Measurements from ENCODE around the gene PHOX2B.

DNA sequence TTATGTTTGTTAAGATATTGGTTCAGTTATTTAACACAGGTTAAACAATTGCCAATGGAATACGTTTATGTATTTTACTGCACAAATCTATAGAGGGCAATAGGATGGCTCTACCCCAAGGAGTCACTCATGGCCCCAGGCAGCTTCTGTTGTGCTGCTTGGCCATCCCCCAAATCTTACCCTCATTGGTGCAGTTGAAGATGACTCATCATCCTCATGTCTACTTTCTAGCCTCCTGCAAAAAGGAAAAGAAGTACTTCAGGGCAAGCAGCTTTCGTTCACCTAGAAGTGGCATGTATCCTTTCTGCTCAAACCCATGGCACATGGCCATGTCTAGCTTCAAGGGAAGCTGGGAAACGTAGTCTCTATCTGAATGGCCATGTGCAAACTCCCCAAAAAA lies 14.2 kb downstream of the PHOX2B start:
- TF ChIP-seq, protein P1, sequence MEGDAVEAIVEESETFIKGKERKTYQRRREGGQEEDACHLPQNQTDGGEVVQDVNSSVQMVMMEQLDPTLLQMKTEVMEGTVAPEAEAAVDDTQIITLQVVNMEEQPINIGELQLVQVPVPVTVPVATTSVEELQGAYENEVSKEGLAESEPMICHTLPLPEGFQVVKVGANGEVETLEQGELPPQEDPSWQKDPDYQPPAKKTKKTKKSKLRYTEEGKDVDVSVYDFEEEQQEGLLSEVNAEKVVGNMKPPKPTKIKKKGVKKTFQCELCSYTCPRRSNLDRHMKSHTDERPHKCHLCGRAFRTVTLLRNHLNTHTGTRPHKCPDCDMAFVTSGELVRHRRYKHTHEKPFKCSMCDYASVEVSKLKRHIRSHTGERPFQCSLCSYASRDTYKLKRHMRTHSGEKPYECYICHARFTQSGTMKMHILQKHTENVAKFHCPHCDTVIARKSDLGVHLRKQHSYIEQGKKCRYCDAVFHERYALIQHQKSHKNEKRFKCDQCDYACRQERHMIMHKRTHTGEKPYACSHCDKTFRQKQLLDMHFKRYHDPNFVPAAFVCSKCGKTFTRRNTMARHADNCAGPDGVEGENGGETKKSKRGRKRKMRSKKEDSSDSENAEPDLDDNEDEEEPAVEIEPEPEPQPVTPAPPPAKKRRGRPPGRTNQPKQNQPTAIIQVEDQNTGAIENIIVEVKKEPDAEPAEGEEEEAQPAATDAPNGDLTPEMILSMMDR (IDR thresholded peaks at IDR 0.05), result no peak
- no peak for TF ChIP-seq JUN (IDR thresholded peaks at IDR 0.05)

Measured in A549 (cell line).